C4-2B (cell line): ENCODE measurements around the gene DNMT3B.
"Not testable (repeated sequence)": the region's sequence is repeated elsewhere in the genome, so short reads cannot be mapped to it uniquely, and the experiment has no call there.

Experiments
- H3K27ac ChIP-seq: fragments of 450-650 bp; 2 replicates; pipeline ENCODE4 v1.5.1; 2017
- CTCF ChIP-seq: fragments of 450-650 bp; conservative IDR thresholded peaks from 2 replicates; pipeline ENCODE4 v1.5.1; 2017; ENCODE audit warnings: mild to moderate bottlenecking
- ZFX ChIP-seq: fragments of 450-650 bp; IDR thresholded peaks from 2 replicates; pipeline ENCODE4 v1.6.1; 2017

Gene DNMT3B

GRCh38 chr20:32789896-32790750, 27.9 kb downstream of the DNMT3B start:
- no peak for TF ChIP-seq ZFX
- TF ChIP-seq CTCF: peak; percentile 99
- no peak overlapping the region for H3K27ac ChIP-seq

- H3K27ac ChIP-seq: no peak overlapping the region
- TF ChIP-seq CTCF (no peak), ZFX (no peak)
Measured at GRCh38 chr20:32790751-32791057, 28.5 kb downstream of the DNMT3B start.

- TF ChIP-seq ZFX (no peak), CTCF (no peak)
- no peak overlapping the region for H3K27ac ChIP-seq
Measured at GRCh38 chr20:32792316-32792715, 30.1 kb downstream of the DNMT3B start.

- TF ChIP-seq ZFX (no peak), CTCF (no peak)
- no peak overlapping the region for H3K27ac ChIP-seq
Measured at GRCh38 chr20:32792731-32793458, 30.7 kb downstream of the DNMT3B start.

GRCh38 chr20:32796383-32796948, 34.3 kb downstream of the DNMT3B start:
- TF ChIP-seq CTCF (no peak), ZFX (no peak)
- no peak overlapping the region for H3K27ac ChIP-seq

- no peak overlapping the region for H3K27ac ChIP-seq
- TF ChIP-seq ZFX (no peak), CTCF (no peak)
Measured at GRCh38 chr20:32796981-32797451, 34.8 kb downstream of the DNMT3B start.

GRCh38 chr20:32797571-32797970, 35.4 kb downstream of the DNMT3B start:
- not testable (repeated sequence) for H3K27ac ChIP-seq
